Natural killer cell (primary cell): ENCODE data around the gene FRMD4A. TPM values are rescaled to one million over a fixed set of nuclear protein-coding genes. Genes with fewer than 3 reads are reported as not detected.

Experiments
- ATAC-seq, 3 donors: fragments of 150-1000 bp in 2 of 3; fragments of 200-7000 bp in 1 of 3; cut with Tn5 transposase; 1 replicate in 1 of 3; 2 replicates in 2 of 3; pipeline ENCODE4 v1.10.0; 2021; ENCODE audit warnings: mild to moderate bottlenecking in 2 of 3, moderate library complexity in 2 of 3
- DNase-seq, 2 donors: peaks; one replicate each; pipeline versions ENCODE4 v3.0.0 to v3.0.0-alpha.2; 2013 to 2021; ENCODE audit warnings: mixed read lengths in 1 of 2
- H3K27ac ChIP-seq: one replicate; pipeline ENCODE4 v1.5.1; 2013; ENCODE audit warnings: mild to moderate bottlenecking, low read length
- H3K27me3 ChIP-seq: one replicate; pipeline ENCODE4 v1.6.1; 2013; ENCODE audit warnings: low read length; ENCODE audit not compliant: control insufficient read depth, insufficient read depth
- H3K36me3 ChIP-seq: one replicate; pipeline ENCODE4 v1.6.1; 2013; ENCODE audit warnings: low read length; ENCODE audit not compliant: control insufficient read depth, insufficient read depth
- H3K4me1 ChIP-seq: one replicate; pipeline ENCODE4 v1.6.1; 2013; ENCODE audit warnings: low read length; ENCODE audit not compliant: control insufficient read depth, insufficient read depth
- H3K4me3 ChIP-seq: one replicate; pipeline ENCODE4 v1.5.1; 2013; ENCODE audit warnings: low read length
- H3K9me3 ChIP-seq: one replicate; pipeline ENCODE4 v1.6.1; 2013; ENCODE audit warnings: low read length; ENCODE audit not compliant: control insufficient read depth, insufficient read depth
- H3K27ac Mint-ChIP-seq, 2 donors: one replicate each; pipeline ENCODE4 v1.8.0; 2022; ENCODE audit warnings: mild to moderate bottlenecking in 2 of 2, mixed read lengths in 2 of 2, moderate library complexity in 1 of 2
- H3K27me3 Mint-ChIP-seq, 2 donors: one replicate each; pipeline ENCODE4 v1.8.0; 2022; ENCODE audit warnings: low read depth in 2 of 2, mixed read lengths in 2 of 2
- H3K36me3 Mint-ChIP-seq: one replicate; pipeline ENCODE4 v1.8.0; 2022; ENCODE audit warnings: mixed read lengths
- H3K4me1 Mint-ChIP-seq, 2 donors: one replicate each; pipeline ENCODE4 v1.8.0; 2022; ENCODE audit warnings: mixed read lengths in 2 of 2
- H3K4me3 Mint-ChIP-seq: one replicate; pipeline ENCODE4 v1.8.0; 2022; ENCODE audit warnings: mild to moderate bottlenecking, moderate library complexity, mixed read lengths
- H3K9me3 Mint-ChIP-seq, 2 donors: one replicate each; pipeline ENCODE4 v1.8.0; 2022; ENCODE audit warnings: mixed read lengths in 2 of 2
- CTCF ChIP-seq: fragments of 200-600 bp; IDR thresholded peaks from one replicate; pipeline ENCODE4 v1.8.0; 2022; ENCODE audit warnings: antibody characterized with exemption
- WGBS: methylation state at CpG from one replicate; pipeline ENCODE4 v1.1.7; 2013; ENCODE audit warnings: missing lambda C conversion rate; ENCODE audit not compliant: insufficient coverage; 5-methylcytosine and 5-hydroxymethylcytosine counted together
- intact Hi-C: fragments of 100-400 bp; cut with micrococcal nuclease; formaldehyde crosslinking; loops from one replicate; pipeline ENCODE4 v1.14.2; 2022
- total RNA-seq, 4 donors: library from RNA; stranded (reverse); fragments of 120-200 nt in 1 of 4; gene quantifications; one replicate each; pipeline versions ENCODE4 v1.2.3 to v1.2.4, GENCODE V29; 2013 to 2022

FRMD4A gene
- total RNA-seq, 3 donors from 2014 or later (not counting 1 experiment from before 2014, with no cell fraction given), result 0.36 to 0.38 TPM; not detected in 1

DNA sequence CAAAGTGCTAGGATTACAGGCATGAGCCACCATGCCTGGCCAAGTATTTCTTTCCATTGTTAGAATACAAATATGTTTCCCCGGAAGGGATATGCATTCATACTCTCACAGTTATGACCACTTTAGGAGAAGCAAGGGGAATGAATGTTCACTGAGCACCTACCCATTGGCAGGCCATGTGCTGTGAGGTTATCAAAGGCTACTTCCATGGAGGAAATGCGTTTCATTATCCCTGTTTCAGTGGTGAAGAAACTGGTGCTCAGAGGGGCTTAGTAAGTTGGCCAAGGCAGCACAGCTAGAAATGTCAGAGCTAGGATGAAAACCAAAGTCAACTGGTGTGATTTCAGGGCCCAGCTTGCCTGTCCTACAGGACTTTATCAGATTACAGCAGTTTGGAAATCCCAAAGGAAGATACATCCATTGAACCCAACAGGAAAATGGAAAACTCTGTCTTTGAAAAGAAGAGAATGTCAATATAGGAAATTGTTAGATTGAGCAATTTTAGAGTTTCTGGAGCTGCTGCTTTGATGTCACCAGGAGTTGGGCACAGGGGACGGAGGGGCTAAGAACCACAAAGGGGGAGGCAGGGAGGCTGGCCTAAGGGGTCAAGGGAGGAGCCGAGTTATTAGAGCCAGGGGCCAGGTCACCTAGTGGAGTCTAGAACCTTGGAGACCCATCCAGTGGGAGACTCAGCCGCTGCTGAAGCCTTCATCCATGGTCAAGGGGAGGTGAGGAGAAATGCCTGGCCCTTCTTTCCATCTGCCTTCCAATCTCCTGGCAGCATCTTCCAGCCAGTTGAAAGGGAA is 319.8 kb downstream of the FRMD4A start:
- 90% methylated on average over 5 of the region's 5 CpGs for WGBS
- peaks cover 21 to 31% of the 10 kb centered on the region in 2 donors for H3K4me1 Mint-ChIP-seq
- Histone ChIP-seq H3K27me3 (peaks cover 5% of the 10 kb centered on the region), H3K9me3 (no peaks in the 10 kb centered on the region), H3K4me1 (peaks cover 14% of the 10 kb centered on the region), H3K27ac (no peak overlapping the region), H3K36me3 (no peaks in the 10 kb centered on the region), H3K4me3 (no peak overlapping the region)
- H3K27me3 Mint-ChIP-seq, result peaks cover 34 to 56% of the 10 kb centered on the region in 2 donors
- no peak for TF ChIP-seq CTCF
- no peak overlapping the region for H3K4me3 Mint-ChIP-seq
- no peaks in the 10 kb centered on the region for H3K9me3 Mint-ChIP-seq
- ATAC-seq (no peak), DNase-seq (no peak)
- intact Hi-C loops, result no loop called here
- H3K27ac Mint-ChIP-seq, result no peak overlapping the region
- no peaks in the 10 kb centered on the region for H3K36me3 Mint-ChIP-seq

GRCh38 chr10:14010101-14010558 is 320.6 kb downstream of the FRMD4A start:
- no peak for TF ChIP-seq CTCF
- Mint-ChIP-seq H3K36me3 (no peaks in the 10 kb centered on the region), H3K27ac (peak overlapping the region in 1 of 2 donors; percentile 81), H3K4me3 (no peak overlapping the region), H3K4me1 (peaks cover 21 to 31% of the 10 kb centered on the region in 2 donors), H3K9me3 (no peaks in the 10 kb centered on the region), H3K27me3 (peaks cover 32 to 61% of the 10 kb centered on the region in 2 donors)
- no peak overlapping the region for H3K4me3 ChIP-seq
- WGBS, result 45% methylated on average over 5 of the region's 5 CpGs
- no peak for DNase-seq
- peaks cover 5% of the 10 kb centered on the region for H3K27me3 ChIP-seq
- H3K9me3 ChIP-seq, result no peaks in the 10 kb centered on the region
- H3K27ac ChIP-seq, result no peak overlapping the region
- H3K4me1 ChIP-seq, result peaks cover 14% of the 10 kb centered on the region
- ATAC-seq, result no peak
- H3K36me3 ChIP-seq, result no peaks in the 10 kb centered on the region
- intact Hi-C loops, result no loop called here

DNA sequence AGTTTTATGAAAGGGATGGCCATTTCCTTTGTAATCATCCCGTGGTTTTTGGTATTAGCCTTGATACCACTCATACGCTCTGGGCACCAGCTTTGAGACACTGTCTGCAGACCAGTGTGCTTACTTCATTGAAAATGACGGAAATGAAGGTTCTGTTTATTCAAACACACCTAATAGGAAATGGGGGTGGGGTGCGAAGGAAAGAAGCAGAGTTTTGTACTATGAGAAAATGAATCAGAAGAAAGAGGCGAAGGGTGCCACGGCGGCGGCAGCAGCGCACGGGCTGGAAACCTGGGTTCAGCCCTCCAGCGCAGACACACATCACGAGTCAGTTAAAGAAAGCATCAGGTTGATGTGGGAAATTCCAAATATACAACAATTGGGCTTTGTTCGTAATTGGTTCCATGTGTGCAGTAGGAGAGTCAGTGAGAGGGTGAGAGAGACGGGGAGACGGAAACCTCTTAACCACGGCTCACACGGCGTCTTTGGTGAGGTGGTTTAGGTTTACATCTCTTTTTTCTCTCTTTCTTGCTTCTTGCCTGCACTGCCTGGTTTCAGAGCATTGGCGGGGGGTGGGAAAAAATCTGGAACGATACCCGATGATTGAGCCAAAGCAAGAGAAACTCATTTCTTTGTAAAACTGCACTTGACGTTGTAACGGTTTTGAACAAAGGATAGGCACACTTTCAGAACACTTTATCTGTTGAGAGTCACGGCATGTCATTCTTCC is 321.2 kb downstream of the FRMD4A start:
- no peaks in the 10 kb centered on the region for H3K9me3 Mint-ChIP-seq
- Histone ChIP-seq H3K27me3 (peaks cover 5% of the 10 kb centered on the region), H3K36me3 (no peaks in the 10 kb centered on the region), H3K4me1 (peaks cover 14% of the 10 kb centered on the region), H3K27ac (no peak overlapping the region), H3K4me3 (no peak overlapping the region), H3K9me3 (no peaks in the 10 kb centered on the region)
- H3K4me1 Mint-ChIP-seq, result peaks cover 21 to 31% of the 10 kb centered on the region in 2 donors
- WGBS, result 37% methylated on average over 21 of the region's 24 CpGs
- peak; percentile 62 to 88 (median 77) for ATAC-seq
- no peaks in the 10 kb centered on the region for H3K36me3 Mint-ChIP-seq
- peaks cover 32 to 61% of the 10 kb centered on the region in 2 donors for H3K27me3 Mint-ChIP-seq
- TF ChIP-seq CTCF, result no peak
- H3K4me3 Mint-ChIP-seq, result peak overlapping the region; percentile 65
- peak in 1 of 2 donors; percentile 91 for DNase-seq
- intact Hi-C loops, result no loop called here
- H3K27ac Mint-ChIP-seq, result peak overlapping the region in 1 of 2 donors; percentile 81
